ENCODE data around the gene TMEM131L. TPM values are rescaled to one million over a fixed set of nuclear protein-coding genes. Genes with fewer than 3 reads are reported as not detected.
A peak's percentile ranks its signal among the peaks of the same experiment; 100 is the strongest.
"Not testable (repeated sequence)": the region's sequence is repeated elsewhere in the genome, so short reads cannot be mapped to it uniquely, and the experiment has no call there.

TMEM131L gene
- total RNA-seq, 1 donor from 2014 or later: 14.0 TPM

GRCh38 chr4:153447175-153447905, 18.8 kb upstream of the TMEM131L start:
- DNase-seq (ENCODE audit: low spot score): no peak
- peak; percentile 82 for ATAC-seq

DNA sequence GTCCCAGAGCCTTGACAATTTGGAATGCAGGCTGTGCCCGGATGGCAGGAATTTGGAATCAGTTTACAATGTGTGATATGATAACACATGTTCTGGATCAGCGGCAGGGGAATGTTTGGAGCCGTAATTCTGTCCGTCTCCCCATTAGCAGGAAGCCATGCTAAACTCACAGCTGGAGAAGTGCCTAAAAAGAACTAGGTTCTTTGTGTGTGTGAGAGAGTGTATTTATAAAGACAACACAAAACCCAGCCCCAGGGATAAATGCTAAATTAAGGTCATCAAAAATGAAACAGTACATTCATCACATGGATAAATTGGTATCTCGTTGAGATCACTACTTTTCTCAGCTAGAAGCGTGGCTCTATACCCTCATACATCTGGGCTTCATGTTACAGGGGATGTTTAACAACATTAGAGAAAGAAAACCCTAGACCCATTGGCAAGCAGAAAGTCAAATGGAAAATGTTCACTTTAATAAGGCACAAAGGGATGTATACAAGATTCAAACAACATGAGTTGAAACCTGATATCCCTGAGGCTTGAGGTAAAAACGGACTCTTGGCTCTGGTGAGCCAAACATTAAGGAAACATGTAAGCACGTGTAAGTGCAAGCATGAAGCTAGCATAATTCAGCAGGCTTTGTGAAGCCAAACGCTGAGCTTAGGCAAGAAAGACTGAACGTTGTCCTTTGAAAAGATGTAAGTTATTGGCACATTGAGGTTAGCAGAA, 18.0 kb upstream of the TMEM131L start:
- no peak for DNase-seq (ENCODE audit: low spot score)
- ATAC-seq: no peak

GRCh38 chr4:153449338-153449737, 16.8 kb upstream of the TMEM131L start:
- no peak for ATAC-seq
- DNase-seq (ENCODE audit: low spot score): no peak

GRCh38 chr4:153450544-153450917, 15.6 kb upstream of the TMEM131L start:
- ATAC-seq (no peak), DNase-seq (ENCODE audit: low spot score) (no peak)

DNA sequence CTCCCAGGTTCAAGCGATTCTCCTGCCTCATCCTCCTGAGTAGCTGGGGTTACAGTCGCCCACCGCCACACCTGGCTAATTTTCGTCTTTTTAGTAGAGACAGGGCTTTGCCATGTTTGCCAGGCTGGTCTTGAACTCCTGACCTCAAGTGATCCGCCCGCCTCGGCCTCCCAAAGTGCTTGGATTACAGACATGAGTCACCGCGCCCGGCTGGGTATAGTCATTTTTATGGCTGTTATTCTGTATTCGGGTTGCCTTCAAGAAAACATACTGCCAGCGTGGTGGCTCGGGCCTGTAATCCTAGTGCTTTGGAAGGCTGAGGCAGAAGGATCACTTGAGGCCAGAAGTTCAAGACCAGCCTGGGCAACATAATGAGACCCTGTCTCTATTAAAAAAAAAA, 15.0 kb upstream of the TMEM131L start:
- DNase-seq (ENCODE audit: low spot score): not testable (repeated sequence)

DNA sequence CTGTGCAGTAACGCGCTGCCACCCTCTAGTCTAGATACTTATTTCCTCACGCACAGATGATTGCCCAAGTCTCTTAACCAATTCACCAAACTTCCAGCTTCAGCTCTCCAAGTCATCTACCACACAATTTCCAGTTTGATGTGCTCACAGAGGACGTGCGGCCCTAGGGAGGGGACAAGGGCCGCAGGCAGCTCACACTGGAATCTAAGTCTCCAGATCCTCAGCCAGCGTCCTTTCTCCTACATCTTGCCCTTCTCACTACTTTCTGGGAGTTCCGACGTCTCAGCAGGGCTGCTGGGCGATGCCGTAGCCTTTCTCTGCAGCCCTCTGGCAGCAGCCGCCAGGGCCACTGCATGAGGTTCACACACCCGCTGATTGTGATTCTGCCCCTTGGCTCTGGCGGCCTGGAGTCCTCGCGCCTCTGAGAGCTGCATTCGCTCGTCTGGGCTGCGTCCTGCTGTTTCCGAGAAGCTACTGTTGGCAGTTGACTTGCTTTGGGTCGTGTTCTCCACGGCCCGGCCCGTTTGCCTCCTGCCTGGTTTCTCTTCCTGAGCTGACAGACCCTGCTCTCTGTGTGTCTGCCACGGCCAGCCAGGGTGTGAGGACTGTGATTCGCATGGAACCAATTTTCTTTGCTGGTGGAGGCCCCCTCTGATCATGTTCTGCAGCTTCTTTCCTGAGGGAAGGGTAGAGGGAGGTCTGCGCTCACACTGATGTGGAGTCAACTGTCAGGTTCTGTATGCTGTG, 14.1 kb upstream of the TMEM131L start:
- no peak for DNase-seq (ENCODE audit: low spot score)
- peak; percentile 20 for ATAC-seq

More for the DNA sequence above, 15.0 kb upstream of the TMEM131L start:
- ATAC-seq: not testable (repeated sequence)

DNA sequence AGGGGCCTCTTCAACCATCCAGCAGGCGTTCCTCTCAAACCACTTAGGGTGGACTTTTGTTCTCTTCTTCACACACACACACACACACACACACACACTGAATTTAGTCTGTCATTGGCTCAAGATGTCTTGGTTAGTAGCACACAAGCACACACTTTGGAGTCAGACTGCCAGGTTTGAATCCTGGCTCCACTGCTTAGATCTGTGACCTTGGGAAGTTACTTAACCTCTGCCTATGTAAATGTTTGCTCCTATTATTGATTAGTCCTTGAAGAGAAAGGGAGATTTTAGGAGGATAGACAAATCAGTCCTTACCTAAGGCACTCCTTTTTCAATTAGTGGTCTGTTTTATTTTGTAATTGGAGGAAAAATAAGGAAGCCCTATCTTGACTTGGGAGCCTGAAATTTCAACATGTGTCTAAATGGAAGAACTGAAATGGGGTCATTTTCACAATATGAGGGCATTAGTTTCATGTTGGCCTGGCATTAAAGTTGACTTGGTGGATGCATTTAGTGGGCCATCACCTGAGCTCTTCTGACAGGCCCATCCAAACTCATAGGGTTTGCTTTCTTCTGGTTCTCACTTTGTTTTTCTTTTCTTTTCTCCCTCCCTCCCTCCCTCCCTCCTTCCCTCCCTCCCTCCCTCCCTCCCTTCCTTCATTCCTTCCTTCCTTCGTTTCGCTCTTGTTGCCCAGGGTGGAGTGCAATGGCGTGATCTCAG, 13.3 kb upstream of the TMEM131L start:
- no peak for DNase-seq (ENCODE audit: low spot score)

GRCh38 chr4:153453402-153453801, 12.8 kb upstream of the TMEM131L start:
- ATAC-seq (no peak), DNase-seq (ENCODE audit: low spot score) (no peak)

More for the DNA sequence above, 13.3 kb upstream of the TMEM131L start:
- ATAC-seq: peak; percentile 71

GRCh38 chr4:153458969-153459368, 7.2 kb upstream of the TMEM131L start:
- ATAC-seq: no peak
- no peak for DNase-seq (ENCODE audit: low spot score)

DNA sequence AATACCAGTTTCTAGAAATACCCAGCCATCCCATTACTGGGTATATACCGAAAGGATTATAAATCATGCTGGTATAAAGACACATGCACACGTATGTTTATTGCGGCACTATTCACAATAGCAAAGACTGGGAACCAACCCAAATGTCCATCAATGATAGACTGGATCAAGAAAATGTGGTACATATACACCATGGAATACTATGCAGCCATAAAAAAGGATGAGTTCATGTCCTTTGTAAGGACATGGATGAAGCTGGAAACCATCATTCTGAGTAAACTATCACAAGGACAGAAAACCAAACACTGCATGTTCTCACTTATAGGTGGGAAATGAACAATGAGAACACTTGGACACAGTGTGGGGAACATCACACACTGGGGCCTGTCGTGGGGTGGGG, 4.6 kb upstream of the TMEM131L start:
- DNase-seq (ENCODE audit: low spot score); ATAC-seq: not testable (repeated sequence)

DNA sequence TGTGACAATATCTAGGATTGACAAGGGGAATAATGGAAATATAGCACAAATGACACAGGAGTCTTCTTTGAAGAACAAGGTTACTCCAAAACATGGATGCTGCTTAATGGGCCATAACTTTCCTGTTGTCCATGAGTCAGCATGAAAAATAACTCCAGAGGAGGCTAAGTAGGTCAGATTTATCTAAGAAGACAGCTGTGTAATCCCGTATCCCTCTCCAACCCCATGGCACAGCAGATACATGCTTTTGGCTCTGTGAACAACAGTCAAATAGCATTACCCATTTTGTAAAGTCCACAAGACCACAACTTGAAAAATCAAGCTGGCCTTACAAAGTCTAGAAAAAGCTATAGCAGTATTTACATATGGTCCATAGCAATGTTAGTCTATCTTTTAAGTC, 2.1 kb upstream of the TMEM131L start:
- no peak for DNase-seq (ENCODE audit: low spot score)
- no peak for ATAC-seq

DNA sequence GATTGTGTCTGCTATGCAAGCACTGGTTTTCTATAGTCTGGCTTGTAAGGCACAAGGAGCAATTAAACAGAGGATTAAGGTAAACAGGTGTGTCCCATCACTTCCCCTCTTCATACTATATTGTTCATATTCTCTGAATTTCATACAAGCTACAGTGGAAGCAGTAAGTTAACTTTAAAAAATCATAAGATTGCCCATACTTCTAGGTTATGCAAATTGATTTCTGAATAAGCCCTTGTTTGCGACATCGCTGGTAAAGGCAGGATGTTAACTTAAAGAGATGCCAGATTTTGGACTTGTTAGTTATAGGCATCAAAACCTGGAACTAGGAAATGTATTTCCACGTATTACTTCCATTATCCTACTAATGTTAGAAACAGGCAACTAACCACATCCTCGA, 1.0 kb upstream of the TMEM131L start:
- ATAC-seq (no peak), DNase-seq (ENCODE audit: low spot score) (no peak)

- DNase-seq (ENCODE audit: low spot score) (peak; percentile 73), ATAC-seq (peak; percentile 53)
Observed at GRCh38 chr4:153465615-153466080, 512 bp upstream of the TMEM131L start.

GRCh38 chr4:153466949-153467896, 1.1 kb downstream of the TMEM131L start:
- ATAC-seq (peak; percentile 81), DNase-seq (ENCODE audit: low spot score) (peak; percentile 97)

- ATAC-seq (no peak), DNase-seq (ENCODE audit: low spot score) (no peak)
Observed at GRCh38 chr4:153467897-153468262, 1.7 kb downstream of the TMEM131L start.

GRCh38 chr4:153468587-153468986, 2.4 kb downstream of the TMEM131L start:
- ATAC-seq (no peak), DNase-seq (ENCODE audit: low spot score) (no peak)

GRCh38 chr4:153469031-153469430, 2.9 kb downstream of the TMEM131L start:
- no peak for ATAC-seq
- DNase-seq (ENCODE audit: low spot score): no peak

- DNase-seq (ENCODE audit: low spot score); ATAC-seq: not testable (repeated sequence)
Observed at GRCh38 chr4:153471071-153471697, 5.0 kb downstream of the TMEM131L start.

DNA sequence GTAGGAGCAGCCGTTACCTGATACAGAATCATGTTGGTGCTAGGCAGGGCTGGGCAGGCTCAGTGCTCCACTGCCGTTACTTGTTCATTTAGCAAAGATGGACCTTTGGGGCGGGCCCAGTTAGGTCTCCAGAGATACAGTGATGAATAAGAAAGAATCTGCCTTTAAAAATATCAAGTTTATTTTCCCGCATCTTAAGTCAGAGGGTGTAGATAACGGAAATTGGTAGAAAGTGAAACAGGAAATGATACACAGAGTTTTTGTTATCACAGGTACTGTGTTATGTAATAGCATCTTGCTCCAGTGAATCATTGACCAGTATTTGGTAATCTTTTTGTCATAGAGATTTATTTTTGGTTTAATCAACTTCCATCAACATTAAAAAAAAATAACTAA, 5.5 kb downstream of the TMEM131L start:
- peak; percentile 26 for ATAC-seq

More for the DNA sequence above, 5.5 kb downstream of the TMEM131L start:
- DNase-seq (ENCODE audit: low spot score): no peak

Measured in left lobe of liver (tissue), 2 donors.